Fibroblast of lung (primary cell): Measurements from ENCODE around the gene ONECUT3.

Source experiments
- EZH2 ChIP-seq: IDR thresholded peaks from 2 replicates; pipeline ENCODE4 v1.5.1; 2012; ENCODE audit warnings: low read length, control low read depth, mild to moderate bottlenecking; ENCODE audit errors: missing control alignments
- TF ChIP-seq, protein P1 (sequence below), 2 donors: IDR thresholded peaks in 1 of 2; conservative IDR thresholded peaks in 1 of 2; 1 replicate in 1 of 2; 2 replicates in 1 of 2; pipeline ENCODE4 v1.5.1; 2011 to 2012; ENCODE audit warnings: low read length in 2 of 2, control low read depth in 1 of 2, inconsistent platforms in 1 of 2, low read depth in 1 of 2, mild to moderate bottlenecking in 1 of 2

DNA sequence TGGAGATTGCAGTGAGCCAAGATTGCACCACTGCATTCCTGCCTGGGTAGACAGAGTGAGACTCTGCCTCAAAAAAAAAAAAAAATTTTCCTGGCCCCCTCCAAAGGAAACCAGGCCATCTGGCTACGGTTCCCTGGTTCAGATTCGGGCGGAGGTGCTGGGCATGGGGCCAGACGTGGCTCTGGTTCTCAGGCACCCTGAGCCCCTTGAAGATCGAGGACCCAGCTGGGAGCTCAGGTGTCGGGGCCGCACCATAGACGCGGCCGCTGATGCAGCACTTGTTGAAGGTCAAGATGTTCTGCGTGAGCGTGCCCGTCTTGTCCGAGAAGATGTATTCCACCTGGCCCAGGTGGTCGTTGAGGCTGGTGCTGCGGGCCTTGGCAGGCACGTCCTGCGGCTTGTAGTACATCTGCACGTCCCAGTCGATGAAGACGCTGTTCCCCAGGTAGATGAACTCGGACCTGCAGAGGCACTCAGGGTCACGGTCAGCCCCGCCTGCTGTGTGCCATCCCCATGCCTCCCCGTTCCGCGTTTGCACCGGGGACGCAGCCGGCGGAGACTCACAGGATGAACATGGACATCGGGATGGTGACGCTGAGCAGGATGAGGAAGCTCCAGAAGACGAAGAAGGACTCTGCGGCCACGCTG is 46.5 kb downstream of the ONECUT3 start:
- TF ChIP-seq, protein P1, sequence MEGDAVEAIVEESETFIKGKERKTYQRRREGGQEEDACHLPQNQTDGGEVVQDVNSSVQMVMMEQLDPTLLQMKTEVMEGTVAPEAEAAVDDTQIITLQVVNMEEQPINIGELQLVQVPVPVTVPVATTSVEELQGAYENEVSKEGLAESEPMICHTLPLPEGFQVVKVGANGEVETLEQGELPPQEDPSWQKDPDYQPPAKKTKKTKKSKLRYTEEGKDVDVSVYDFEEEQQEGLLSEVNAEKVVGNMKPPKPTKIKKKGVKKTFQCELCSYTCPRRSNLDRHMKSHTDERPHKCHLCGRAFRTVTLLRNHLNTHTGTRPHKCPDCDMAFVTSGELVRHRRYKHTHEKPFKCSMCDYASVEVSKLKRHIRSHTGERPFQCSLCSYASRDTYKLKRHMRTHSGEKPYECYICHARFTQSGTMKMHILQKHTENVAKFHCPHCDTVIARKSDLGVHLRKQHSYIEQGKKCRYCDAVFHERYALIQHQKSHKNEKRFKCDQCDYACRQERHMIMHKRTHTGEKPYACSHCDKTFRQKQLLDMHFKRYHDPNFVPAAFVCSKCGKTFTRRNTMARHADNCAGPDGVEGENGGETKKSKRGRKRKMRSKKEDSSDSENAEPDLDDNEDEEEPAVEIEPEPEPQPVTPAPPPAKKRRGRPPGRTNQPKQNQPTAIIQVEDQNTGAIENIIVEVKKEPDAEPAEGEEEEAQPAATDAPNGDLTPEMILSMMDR (conservative IDR thresholded peaks at IDR 0.05 in 1 of 2, IDR thresholded peaks at IDR 0.05 in 1 of 2; ENCODE audit: low read depth in 1 of 2, low read length in 2 of 2): no peak
- TF ChIP-seq EZH2: no peak
